HepG2 (cell line): ENCODE data around the gene HIGD1A. TPM values are rescaled to one million over a fixed set of nuclear protein-coding genes. Genes with fewer than 3 reads are reported as not detected.

ENCODE experiments used
- ATAC-seq: fragments of 200-7000 bp; cut with Tn5 transposase; 3 replicates; pipeline ENCODE4 v1.9.1; 2020; ENCODE audit warnings: mild to moderate bottlenecking, moderate library complexity
- BruUV-seq: library from RNA; stranded (reverse); fragments of 400-500 nt; replicated peaks from 2 replicates; lab custom pipeline; 2021; lab: Mats Ljungman, UMichigan
- CTCF ChIA-PET: fragments of 300-600 bp; formaldehyde crosslinking; extraction: SDS; loops from one replicate; lab custom pipeline; 2021; ENCODE audit warnings: low total read pairs, inconsistent platforms, low intra/inter-chr PET ratio; lab: Yijun Ruan, JAX
- POLR2A ChIA-PET: fragments of 350-600 bp; sonication (Branson Sonifier 250); formaldehyde crosslinking; loops from one replicate; lab custom pipeline; 2020; ENCODE audit warnings: antibody characterized with exemption, inconsistent platforms; lab: Yijun Ruan, JAX
- DNase-seq: peaks from one replicate; pipeline ENCODE4 v3.0.0-alpha.2; 2015; ENCODE audit warnings: low spot score
- FAIRE-seq: peaks from 3 replicates; lab custom pipeline; 2011; peaks lifted over from hg19 to GRCh38; lab: Jason Lieb, UNC
- H2AFZ ChIP-seq: one replicate; pipeline ENCODE4 v1.6.1; 2011; ENCODE audit warnings: low read length, inconsistent platforms
- H3K27ac ChIP-seq: fragments of 300-600 bp; 3 replicates; pipeline ENCODE4 v1.8.0; 2011; ENCODE audit warnings: mixed run types, mild to moderate bottlenecking, mixed read lengths, low read length, inconsistent platforms; ENCODE audit not compliant: insufficient read depth; ENCODE audit errors: extremely low read length
- H3K27me3 ChIP-seq, 2 experiments: fragments of 200-600 bp in 1 of 2; 2 replicates in 1 of 2; 3 replicates in 1 of 2; pipeline versions ENCODE4 v1.6.0 to v1.8.0; 2011; ENCODE audit warnings: low read length in 2 of 2, mild to moderate bottlenecking in 2 of 2, moderate library complexity in 2 of 2, inconsistent platforms in 1 of 2; ENCODE audit not compliant: insufficient read depth in 2 of 2, control insufficient read depth in 1 of 2
- H3K36me3 ChIP-seq, 2 experiments: fragments of 200-600 bp in 1 of 2; replicated peaks in 1 of 2; 2 replicates in 1 of 2; 3 replicates in 1 of 2; pipeline versions ENCODE4 v1.5.1 to v1.8.0; 2011; ENCODE audit warnings: low read length in 2 of 2, inconsistent platforms in 1 of 2; ENCODE audit not compliant: insufficient read depth in 2 of 2, control insufficient read depth in 1 of 2
- H3K4me1 ChIP-seq: 2 replicates; pipeline ENCODE4 v1.5.1; 2012; ENCODE audit warnings: low read length, inconsistent platforms; ENCODE audit not compliant: insufficient read depth
- H3K4me2 ChIP-seq: 2 replicates; pipeline ENCODE4 v1.6.0; 2011; ENCODE audit warnings: low read depth, low read length, inconsistent platforms
- H3K4me3 ChIP-seq, 3 experiments: fragments of 200-600 bp in 1 of 3; sonication (generic), shearing (Covaris generic) in 1 of 3; replicated peaks in 1 of 3; 2 replicates each; pipeline ENCODE4 v1.5.1; 2011 to 2016; ENCODE audit warnings: low read length in 3 of 3, inconsistent platforms in 2 of 3, low read depth in 2 of 3, mild to moderate bottlenecking in 2 of 3, control low read depth in 1 of 3, mixed read lengths in 1 of 3; ENCODE audit not compliant: insufficient read depth in 1 of 3
- H3K79me2 ChIP-seq: one replicate; pipeline ENCODE4 v1.6.1; 2011; ENCODE audit warnings: low read length, inconsistent platforms; ENCODE audit not compliant: insufficient read depth
- H3K9ac ChIP-seq: 2 replicates; pipeline ENCODE4 v1.6.0; 2011; ENCODE audit warnings: mild to moderate bottlenecking, low read depth, low read length, inconsistent platforms; ENCODE audit not compliant: insufficient read depth
- H3K9me3 ChIP-seq: 2 replicates; pipeline ENCODE4 v1.5.1; 2012; ENCODE audit warnings: mild to moderate bottlenecking, low read length
- H4K20me1 ChIP-seq: 2 replicates; pipeline ENCODE4 v1.6.0; 2011; ENCODE audit warnings: inconsistent platforms, mild to moderate bottlenecking, low read length, moderate library complexity; ENCODE audit not compliant: insufficient read depth
- DRAP1 ChIP-seq: IDR thresholded peaks from 2 replicates; pipeline ENCODE4 v1.6.1; 2016; ENCODE audit warnings: missing genetic modification reagents, missing compliant biosample characterization
- ETS1 ChIP-seq: sonication (generic); formaldehyde crosslinking; IDR thresholded peaks from 2 replicates; pipeline ENCODE4 v1.4.0; 2020; ENCODE audit warnings: missing genetic modification reagents
- JUNB ChIP-seq: sonication (generic); formaldehyde crosslinking; IDR thresholded peaks from 2 replicates; pipeline ENCODE4 v1.8.0; 2022; ENCODE audit warnings: missing genetic modification reagents, mild to moderate bottlenecking, borderline replicate concordance
- KLF9 ChIP-seq: IDR thresholded peaks from 2 replicates; pipeline ENCODE4 v1.6.1; 2016; ENCODE audit warnings: low read depth
- LBX2 ChIP-seq: sonication (generic); formaldehyde crosslinking; IDR thresholded peaks from 2 replicates; pipeline ENCODE4 v1.5.0; 2020; ENCODE audit warnings: missing genetic modification reagents, mild to moderate bottlenecking, borderline replicate concordance
- MIXL1 ChIP-seq: IDR thresholded peaks from 2 replicates; pipeline ENCODE4 v1.6.1; 2016
- MZF1 ChIP-seq: sonication (generic); formaldehyde crosslinking; IDR thresholded peaks from 2 replicates; pipeline ENCODE4 v1.8.1; 2023; ENCODE audit warnings: mild to moderate bottlenecking, missing genetic modification reagents, borderline replicate concordance
- PAWR ChIP-seq: sonication (generic); formaldehyde crosslinking; IDR thresholded peaks from 2 replicates; pipeline ENCODE4 v1.4.0; 2020; ENCODE audit warnings: missing genetic modification reagents, mild to moderate bottlenecking, borderline replicate concordance
- RCOR2 ChIP-seq: IDR thresholded peaks from 2 replicates; pipeline ENCODE4 v1.6.1; 2016; ENCODE audit warnings: missing biosample characterization, missing genetic modification reagents
- RORA ChIP-seq: sonication (generic); formaldehyde crosslinking; IDR thresholded peaks from 2 replicates; pipeline ENCODE4 v1.5.0; 2020; ENCODE audit warnings: mild to moderate bottlenecking, missing genetic modification reagents, moderate library complexity
- SP5 ChIP-seq: IDR thresholded peaks from 2 replicates; pipeline ENCODE4 v1.6.1; 2016; ENCODE audit warnings: low read depth, borderline replicate concordance
- TARDBP ChIP-seq: sonication (generic); formaldehyde crosslinking; IDR thresholded peaks from 2 replicates; pipeline ENCODE4 v1.8.0; 2022; ENCODE audit warnings: mild to moderate bottlenecking, missing genetic modification reagents
- THAP8 ChIP-seq: sonication (generic); formaldehyde crosslinking; IDR thresholded peaks from 2 replicates; pipeline ENCODE4 v1.5.1; 2020; ENCODE audit warnings: missing genetic modification reagents, mild to moderate bottlenecking, borderline replicate concordance
- ZNF343 ChIP-seq: sonication (generic); formaldehyde crosslinking; IDR thresholded peaks from 2 replicates; pipeline ENCODE4 v1.4.0; 2020; ENCODE audit warnings: mild to moderate bottlenecking, missing genetic modification reagents
- ZNF703 ChIP-seq: sonication (generic); formaldehyde crosslinking; IDR thresholded peaks from 2 replicates; pipeline ENCODE4 v1.5.1; 2020; ENCODE audit warnings: missing genetic modification reagents, mild to moderate bottlenecking, moderate library complexity, borderline replicate concordance
- ZNF790 ChIP-seq: sonication (generic); formaldehyde crosslinking; IDR thresholded peaks from 2 replicates; pipeline ENCODE4 v1.8.0; 2022; ENCODE audit warnings: missing genetic modification reagents, mild to moderate bottlenecking, borderline replicate concordance
- ZNF816 ChIP-seq: sonication (generic); formaldehyde crosslinking; IDR thresholded peaks from 2 replicates; pipeline ENCODE4 v1.8.0; 2022; ENCODE audit warnings: missing genetic modification reagents, mild to moderate bottlenecking, borderline replicate concordance
- ZSCAN20 ChIP-seq: sonication (generic); formaldehyde crosslinking; IDR thresholded peaks from 2 replicates; pipeline ENCODE4 v1.4.0; 2020; ENCODE audit warnings: missing genetic modification reagents, mild to moderate bottlenecking, borderline replicate concordance
- WGBS: methylation state at CpG from one replicate; pipeline ENCODE4 v1.1.6; 2017; ENCODE audit warnings: low lambda C conversion rate; 5-methylcytosine and 5-hydroxymethylcytosine counted together
- in situ Hi-C: cut with HindIII; loops from 2 replicates; pipeline ENCODE4 v1.10.0; 2017; ENCODE audit warnings: low pct_unique_long_range_greater_than_20kb; ENCODE audit not compliant: extremely low pct_ligation_motif_present
- intact Hi-C: fragments of 100-400 bp; cut with micrococcal nuclease; formaldehyde crosslinking; loops from one replicate; pipeline ENCODE4 v1.10.0; 2022; ENCODE audit not compliant: unreplicated experiment
- polyA plus RNA-seq, 8 experiments: library from polyadenylated mRNA; depleted of rRNA in 3 of 8; stranded (reverse) in 7 of 8; unstranded in 1 of 8; fragments of >200 nt; fragmentation: Illumina TruSeq in 4 of 8; extraction: Trizol in 4 of 8; gene quantifications; 2 replicates each; pipeline versions ENCODE4 v1.2.1 to v1.2.3, GENCODE V29; 2011 to 2016; ENCODE audit warnings: low read depth in 4 of 8, missing spikeins in 1 of 8, mixed read lengths in 1 of 8; ENCODE audit not compliant: insufficient read depth in 1 of 8
- total RNA-seq, 5 experiments: library from RNA; depleted of rRNA; stranded (reverse); fragments of >200 nt; fragmentation: Illumina TruSeq; extraction: Trizol; gene quantifications; 2 replicates each; pipeline ENCODE4 v1.2.3, GENCODE V29; 2016; ENCODE audit warnings: low read depth in 1 of 5

HIGD1A gene
- total and polyA plus RNA-seq, 2 of the 13 experiments (the other 11 are each of a cell fraction or from before 2014, with no cell fraction given), result 222 to 253 TPM

- Histone ChIP-seq H3K4me1 (peaks cover 67% of the 10 kb centered on the region), H3K27me3 (no peaks in the 10 kb centered on the region), H2AFZ (no peak overlapping the region), H3K4me3 (no peak overlapping the region), H3K79me2 (no peaks in the 10 kb centered on the region), H3K4me2 (no peak overlapping the region), H3K9ac (no peak overlapping the region), H3K9me3 (no peaks in the 10 kb centered on the region), H3K36me3 (no peaks in the 10 kb centered on the region), H4K20me1 (no peaks in the 10 kb centered on the region), H3K27ac (no peak overlapping the region)
- intact Hi-C loops (no loop called here), in situ Hi-C loops (no loop called here)
- POLR2A ChIA-PET, result interaction anchor here (0.7 to 2.9 kb wide), 4 partner anchors 10 to 143 kb away, joined by 3 to 10 read pairs (median 8); partner anchors contain the start of gene NKTR
- CTCF ChIA-PET, result interaction anchor here (0.8 to 2.4 kb wide), 2 partner anchors 13 to 171 kb away, joined by 3 to 9 read pairs; no protein-coding TSS in a partner anchor
- FAIRE-seq (no peak), DNase-seq (no peak), ATAC-seq (no peak)
- TF ChIP-seq SP5 (CRISPR knock-in tag) (no peak), THAP8 (CRISPR knock-in tag) (no peak), RCOR2 (CRISPR knock-in tag) (no peak), KLF9 (CRISPR knock-in tag) (no peak), RORA (CRISPR knock-in tag) (no peak), ZNF816 (CRISPR knock-in tag) (no peak), ZNF343 (CRISPR knock-in tag) (no peak), ZNF703 (CRISPR knock-in tag) (no peak), ETS1 (CRISPR knock-in tag) (no peak), MZF1 (CRISPR knock-in tag) (no peak), ZSCAN20 (CRISPR knock-in tag) (no peak), MIXL1 (CRISPR knock-in tag) (no peak), DRAP1 (no peak), TARDBP (CRISPR knock-in tag) (no peak), JUNB (CRISPR knock-in tag) (no peak), LBX2 (CRISPR knock-in tag) (no peak), PAWR (CRISPR knock-in tag) (no peak), ZNF790 (CRISPR knock-in tag) (no peak)
- 83% methylated on average over 7 of the region's 7 CpGs for WGBS
- no TSS peak for BruUV-seq
Observed at GRCh38 chr3:42743204-42743995, 60.9 kb downstream of the HIGD1A start.
